ENCODE results near the gene MYL11.

MYL11 gene

DNA sequence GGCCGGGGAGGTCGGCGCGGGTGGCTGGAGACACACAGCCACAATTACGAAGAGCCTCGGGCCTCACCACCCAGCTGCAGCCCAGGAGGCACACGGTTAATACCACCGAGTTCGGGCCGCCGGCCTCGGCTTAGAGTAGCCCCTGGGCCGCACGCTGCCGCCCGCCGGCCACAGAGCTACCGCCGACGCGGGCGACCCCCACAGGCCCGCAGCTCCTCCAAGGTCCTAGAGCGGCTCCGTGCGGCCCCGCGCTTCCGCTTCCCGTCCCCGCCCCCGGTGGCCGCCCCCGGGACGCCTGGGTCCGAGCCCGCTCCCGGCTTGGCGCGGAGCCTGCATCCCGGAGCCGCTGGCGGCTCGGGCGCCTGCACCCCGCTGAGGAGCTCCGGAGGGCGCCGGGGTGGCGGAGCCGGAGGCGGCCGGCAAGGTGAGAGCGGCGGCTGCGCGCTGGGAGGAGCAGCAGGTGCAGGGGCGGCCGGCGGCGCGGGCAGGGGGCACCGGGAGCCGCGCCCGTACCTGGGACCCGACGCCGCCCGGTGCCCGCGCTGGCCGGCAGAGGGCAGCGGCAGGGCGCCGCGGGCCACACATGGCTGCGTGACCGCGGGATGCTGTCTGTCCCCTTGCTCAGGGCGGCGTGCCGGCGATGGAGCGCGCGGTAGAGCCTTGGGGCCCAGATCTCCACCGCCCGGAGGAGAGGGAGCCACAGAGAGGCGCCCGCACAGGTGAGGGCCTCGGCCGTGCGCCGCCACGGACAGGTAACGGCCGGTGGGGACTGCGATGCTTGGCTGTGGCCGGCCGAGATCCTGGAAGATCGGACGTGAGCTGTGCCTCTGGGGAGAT lies 20.8 kb downstream of the MYL11 start, which contains the start of gene ZNF48:
TSS of gene ZNF48 (plus strand) at position 266 of the 837 bp plus-strand sequence. CDS start at position 641, 375 bp downstream.
- ChIA-PET CTCF (interaction anchor here (0.5 to 3.3 kb wide), 13 partner anchors 12 to 271 kb away, joined by 3 to 27 read pairs (median 5); partner anchors contain the start of genes DCTPP1, TBC1D10B, ZNF688 and ZNF771), POLR2A (interaction anchor here (0.9 to 3.2 kb wide), 16 partner anchors 9 to 330 kb away, joined by 3 to 44 read pairs (median 5); partner anchors contain the start of genes ALDOA, CD2BP2, DCTPP1 and SEPTIN1)
- Histone ChIP-seq H3K4me1 (ENCODE audit: control insufficient read depth, insufficient read depth, low read length) (peaks cover 16% of the 10 kb centered on the region), H3K4me3 (ENCODE audit: low read depth, low read length) (peak within 1 kb of the TSS; percentile 71), H3K9me3 (ENCODE audit: control insufficient read depth, insufficient read depth, low read depth, low read length) (no peaks in the 10 kb centered on the region), H3K27ac (ENCODE audit: extremely low read depth, low read depth, low read length) (peak within 1 kb of the TSS; percentile 84), H3K36me3 (ENCODE audit: control insufficient read depth in 2 of 2, insufficient read depth in 1 of 2, low read length in 2 of 2) (peaks cover 0 to 27% of the 10 kb centered on the region in 2 experiments; a peak in 2 of 3 replicates)
- TF ChIP-seq KLF8 (tag by site-specific recombination; IDR thresholded peaks at IDR 0.05) (peak; percentile 94), GLIS1 (tag by site-specific recombination; IDR thresholded peaks at IDR 0.05) (peak; percentile 77), ZNF366 (tag by site-specific recombination; conservative IDR thresholded peaks at IDR 0.05) (no peak), ZNF19 (tag by site-specific recombination; IDR thresholded peaks at IDR 0.05; ENCODE audit: low read depth) (no peak), ZBTB7A (tag by site-specific recombination; IDR thresholded peaks at IDR 0.05; ENCODE audit: low read depth) (peak; percentile 54; the same call in 1 of the 2 replicates), ZNF791 (tag by site-specific recombination; IDR thresholded peaks at IDR 0.05) (no peak), ZBTB48 (tag by site-specific recombination; IDR thresholded peaks at IDR 0.05) (no peak; the same call in 1 of the 2 replicates), ZNF768 (tag by site-specific recombination; IDR thresholded peaks at IDR 0.05) (peak; percentile 42; the same call in 1 of the 2 replicates), ZNF175 (tag by site-specific recombination; IDR thresholded peaks at IDR 0.05) (no peak), ZNF302 (tag by site-specific recombination; IDR thresholded peaks at IDR 0.05; ENCODE audit: low read depth) (no peak), ZNF510 (tag by site-specific recombination; IDR thresholded peaks at IDR 0.05; ENCODE audit: insufficient replicate concordance) (no peak), ZNF214 (tag by site-specific recombination; IDR thresholded peaks at IDR 0.05; ENCODE audit: borderline replicate concordance) (no peak), ZNF112 (tag by site-specific recombination; IDR thresholded peaks at IDR 0.05) (no peak), ZBTB20 (tag by site-specific recombination; IDR thresholded peaks at IDR 0.05) (peak; percentile 70; the same call in 1 of the 2 replicates), ZNF544 (tag by site-specific recombination; IDR thresholded peaks at IDR 0.05) (no peak), ZNF202 (tag by site-specific recombination; IDR thresholded peaks at IDR 0.05; ENCODE audit: borderline replicate concordance) (no peak), ZNF146 (tag by site-specific recombination; IDR thresholded peaks at IDR 0.05) (peak; percentile 9; the same call in 1 of the 2 replicates), ZNF391 (tag by site-specific recombination; IDR thresholded peaks at IDR 0.05; ENCODE audit: borderline replicate concordance, low read depth) (peak; percentile 80; the same call in 1 of the 2 replicates), ZNF48 (tag by site-specific recombination; IDR thresholded peaks at IDR 0.05) (no peak), ZNF169 (tag by site-specific recombination; IDR thresholded peaks at IDR 0.05) (no peak), TRIM28 (IDR thresholded peaks at IDR 0.05; ENCODE audit: borderline replicate concordance, low read length) (no peak)
- TF ChIP-seq, protein P1, sequence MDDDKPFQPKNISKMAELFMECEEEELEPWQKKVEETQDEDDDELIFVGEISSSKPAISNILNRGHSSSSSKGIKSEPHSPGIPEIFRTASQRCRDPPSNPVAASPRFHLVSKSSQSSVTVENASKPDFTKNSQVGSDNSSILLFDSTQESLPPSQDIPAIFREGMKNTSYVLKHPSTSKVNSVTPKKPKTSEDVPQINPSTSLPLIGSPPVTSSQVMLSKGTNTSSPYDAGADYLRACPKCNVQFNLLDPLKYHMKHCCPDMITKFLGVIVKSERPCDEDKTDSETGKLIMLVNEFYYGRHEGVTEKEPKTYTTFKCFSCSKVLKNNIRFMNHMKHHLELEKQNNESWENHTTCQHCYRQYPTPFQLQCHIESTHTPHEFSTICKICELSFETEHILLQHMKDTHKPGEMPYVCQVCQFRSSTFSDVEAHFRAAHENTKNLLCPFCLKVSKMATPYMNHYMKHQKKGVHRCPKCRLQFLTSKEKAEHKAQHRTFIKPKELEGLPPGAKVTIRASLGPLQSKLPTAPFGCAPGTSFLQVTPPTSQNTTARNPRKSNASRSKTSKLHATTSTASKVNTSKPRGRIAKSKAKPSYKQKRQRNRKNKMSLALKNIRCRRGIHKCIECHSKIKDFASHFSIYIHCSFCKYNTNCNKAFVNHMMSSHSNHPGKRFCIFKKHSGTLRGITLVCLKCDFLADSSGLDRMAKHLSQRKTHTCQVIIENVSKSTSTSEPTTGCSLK (tag by site-specific recombination; IDR thresholded peaks at IDR 0.05): no peak
- TF ChIP-seq, protein P2, sequence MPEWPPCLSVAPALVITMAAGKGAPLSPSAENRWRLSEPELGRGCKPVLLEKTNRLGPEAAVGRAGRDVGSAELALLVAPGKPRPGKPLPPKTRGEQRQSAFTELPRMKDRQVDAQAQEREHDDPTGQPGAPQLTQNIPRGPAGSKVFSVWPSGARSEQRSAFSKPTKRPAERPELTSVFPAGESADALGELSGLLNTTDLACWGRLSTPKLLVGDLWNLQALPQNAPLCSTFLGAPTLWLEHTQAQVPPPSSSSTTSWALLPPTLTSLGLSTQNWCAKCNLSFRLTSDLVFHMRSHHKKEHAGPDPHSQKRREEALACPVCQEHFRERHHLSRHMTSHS (tag by site-specific recombination; IDR thresholded peaks at IDR 0.05): no peak
- TF ChIP-seq, protein P3, sequence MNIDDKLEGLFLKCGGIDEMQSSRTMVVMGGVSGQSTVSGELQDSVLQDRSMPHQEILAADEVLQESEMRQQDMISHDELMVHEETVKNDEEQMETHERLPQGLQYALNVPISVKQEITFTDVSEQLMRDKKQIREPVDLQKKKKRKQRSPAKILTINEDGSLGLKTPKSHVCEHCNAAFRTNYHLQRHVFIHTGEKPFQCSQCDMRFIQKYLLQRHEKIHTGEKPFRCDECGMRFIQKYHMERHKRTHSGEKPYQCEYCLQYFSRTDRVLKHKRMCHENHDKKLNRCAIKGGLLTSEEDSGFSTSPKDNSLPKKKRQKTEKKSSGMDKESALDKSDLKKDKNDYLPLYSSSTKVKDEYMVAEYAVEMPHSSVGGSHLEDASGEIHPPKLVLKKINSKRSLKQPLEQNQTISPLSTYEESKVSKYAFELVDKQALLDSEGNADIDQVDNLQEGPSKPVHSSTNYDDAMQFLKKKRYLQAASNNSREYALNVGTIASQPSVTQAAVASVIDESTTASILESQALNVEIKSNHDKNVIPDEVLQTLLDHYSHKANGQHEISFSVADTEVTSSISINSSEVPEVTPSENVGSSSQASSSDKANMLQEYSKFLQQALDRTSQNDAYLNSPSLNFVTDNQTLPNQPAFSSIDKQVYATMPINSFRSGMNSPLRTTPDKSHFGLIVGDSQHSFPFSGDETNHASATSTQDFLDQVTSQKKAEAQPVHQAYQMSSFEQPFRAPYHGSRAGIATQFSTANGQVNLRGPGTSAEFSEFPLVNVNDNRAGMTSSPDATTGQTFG (tag by site-specific recombination; IDR thresholded peaks at IDR 0.05; ENCODE audit: borderline replicate concordance): no peak
- TF ChIP-seq, protein P4, sequence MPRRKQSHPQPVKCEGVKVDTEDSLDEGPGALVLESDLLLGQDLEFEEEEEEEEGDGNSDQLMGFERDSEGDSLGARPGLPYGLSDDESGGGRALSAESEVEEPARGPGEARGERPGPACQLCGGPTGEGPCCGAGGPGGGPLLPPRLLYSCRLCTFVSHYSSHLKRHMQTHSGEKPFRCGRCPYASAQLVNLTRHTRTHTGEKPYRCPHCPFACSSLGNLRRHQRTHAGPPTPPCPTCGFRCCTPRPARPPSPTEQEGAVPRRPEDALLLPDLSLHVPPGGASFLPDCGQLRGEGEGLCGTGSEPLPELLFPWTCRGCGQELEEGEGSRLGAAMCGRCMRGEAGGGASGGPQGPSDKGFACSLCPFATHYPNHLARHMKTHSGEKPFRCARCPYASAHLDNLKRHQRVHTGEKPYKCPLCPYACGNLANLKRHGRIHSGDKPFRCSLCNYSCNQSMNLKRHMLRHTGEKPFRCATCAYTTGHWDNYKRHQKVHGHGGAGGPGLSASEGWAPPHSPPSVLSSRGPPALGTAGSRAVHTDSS (tag by site-specific recombination; IDR thresholded peaks at IDR 0.05): no peak
- TF ChIP-seq, protein P5, sequence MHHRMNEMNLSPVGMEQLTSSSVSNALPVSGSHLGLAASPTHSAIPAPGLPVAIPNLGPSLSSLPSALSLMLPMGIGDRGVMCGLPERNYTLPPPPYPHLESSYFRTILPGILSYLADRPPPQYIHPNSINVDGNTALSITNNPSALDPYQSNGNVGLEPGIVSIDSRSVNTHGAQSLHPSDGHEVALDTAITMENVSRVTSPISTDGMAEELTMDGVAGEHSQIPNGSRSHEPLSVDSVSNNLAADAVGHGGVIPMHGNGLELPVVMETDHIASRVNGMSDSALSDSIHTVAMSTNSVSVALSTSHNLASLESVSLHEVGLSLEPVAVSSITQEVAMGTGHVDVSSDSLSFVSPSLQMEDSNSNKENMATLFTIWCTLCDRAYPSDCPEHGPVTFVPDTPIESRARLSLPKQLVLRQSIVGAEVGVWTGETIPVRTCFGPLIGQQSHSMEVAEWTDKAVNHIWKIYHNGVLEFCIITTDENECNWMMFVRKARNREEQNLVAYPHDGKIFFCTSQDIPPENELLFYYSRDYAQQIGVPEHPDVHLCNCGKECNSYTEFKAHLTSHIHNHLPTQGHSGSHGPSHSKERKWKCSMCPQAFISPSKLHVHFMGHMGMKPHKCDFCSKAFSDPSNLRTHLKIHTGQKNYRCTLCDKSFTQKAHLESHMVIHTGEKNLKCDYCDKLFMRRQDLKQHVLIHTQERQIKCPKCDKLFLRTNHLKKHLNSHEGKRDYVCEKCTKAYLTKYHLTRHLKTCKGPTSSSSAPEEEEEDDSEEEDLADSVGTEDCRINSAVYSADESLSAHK (tag by site-specific recombination; IDR thresholded peaks at IDR 0.05): peak; percentile 60

All from HEK293 (cell line).